Erythroblast (primary cell): ENCODE results near the gene TSKS.
"Not testable (repeated sequence)": the region's sequence is repeated elsewhere in the genome, so short reads cannot be mapped to it uniquely, and the experiment has no call there.

Experiments used
- DNase-seq, 2 experiments: peaks; one replicate each; lab custom pipeline; 2025; lab: John Stamatoyannopoulos, UW
- GATA1 ChIP-seq: IDR thresholded peaks from 2 replicates; pipeline ENCODE4 v1.6.1; 2011; ENCODE audit warnings: low read depth, mild to moderate bottlenecking, control low read depth, low read length, moderate library complexity
- POLR2A ChIP-seq: IDR thresholded peaks from 2 replicates; pipeline ENCODE4 v1.6.1; 2011; ENCODE audit warnings: mild to moderate bottlenecking, low read length

The TSKS gene

GRCh38 chr19:49739933-49740332 lies 23.2 kb downstream of the TSKS start:
- no peak for DNase-seq
- no peak for TF ChIP-seq POLR2A
- TF ChIP-seq GATA1, result no peak

- no peak for TF ChIP-seq POLR2A
- TF ChIP-seq GATA1, result no peak
- DNase-seq, result no peak
These were observed 24.0 kb downstream of the TSKS start for GRCh38 chr19:49739098-49739497.

GRCh38 chr19:49738268-49738667 lies 24.8 kb downstream of the TSKS start:
- TF ChIP-seq POLR2A (no peak), GATA1 (no peak)

GRCh38 chr19:49730166-49730565 lies 32.9 kb downstream of the TSKS start:
- no peak for DNase-seq
- TF ChIP-seq GATA1, result no peak

More at GRCh38 chr19:49738268-49738667, 24.8 kb downstream of the TSKS start:
- DNase-seq, result no peak

- no peak for DNase-seq
- TF ChIP-seq POLR2A, result no peak
- TF ChIP-seq GATA1, result no peak
These were observed 35.7 kb downstream of the TSKS start for GRCh38 chr19:49727217-49728030.

GRCh38 chr19:49719420-49719819 lies 43.7 kb downstream of the TSKS start:
- DNase-seq, result not testable (repeated sequence)

- DNase-seq, result no peak
- TF ChIP-seq GATA1 (no peak), POLR2A (no peak)
These were observed 44.1 kb downstream of the TSKS start for GRCh38 chr19:49718991-49719390.

GRCh38 chr19:49718511-49718910 lies 44.6 kb downstream of the TSKS start:
- DNase-seq, result no peak
- TF ChIP-seq GATA1, result no peak
- no peak for TF ChIP-seq POLR2A

GRCh38 chr19:49716154-49716553 lies 47.0 kb downstream of the TSKS start:
- TF ChIP-seq GATA1 (no peak), POLR2A (no peak)
- DNase-seq, result no peak

- TF ChIP-seq GATA1, result no peak
- no peak for TF ChIP-seq POLR2A
- no peak for DNase-seq
These were observed 49.8 kb downstream of the TSKS start for GRCh38 chr19:49713236-49713845.

GRCh38 chr19:49712397-49712859 lies 50.7 kb downstream of the TSKS start:
- DNase-seq, result peak; percentile 47 to 48
- no peak for TF ChIP-seq GATA1
- no peak for TF ChIP-seq POLR2A

GRCh38 chr19:49710372-49710951 lies 52.6 kb downstream of the TSKS start:
- TF ChIP-seq GATA1 (no peak), POLR2A (no peak)
- DNase-seq, result no peak

- no peak for TF ChIP-seq POLR2A
- DNase-seq, result no peak
These were observed 57.2 kb downstream of the TSKS start for GRCh38 chr19:49705919-49706318.

- no peak for DNase-seq
- TF ChIP-seq GATA1, result no peak
- TF ChIP-seq POLR2A, result no peak
These were observed 58.0 kb downstream of the TSKS start for GRCh38 chr19:49704888-49705642.
